ENCODE measurements around the gene MAP4K5. TPM values are rescaled to one million over a fixed set of nuclear protein-coding genes. Genes with fewer than 3 reads are reported as not detected.

MAP4K5 gene
- total RNA-seq, 1 donor = 101 TPM

- TF ChIP-seq CTCF (IDR thresholded peaks at IDR 0.05; ENCODE audit: insufficient read depth, low read length) = no peak
- DNase-seq (ENCODE audit: low read depth) = peak; percentile 41
- H3K4me3 ChIP-seq (ENCODE audit: low read depth, low read length) = no peak overlapping the region
Measured at GRCh38 chr14:50528000-50528399, 4.4 kb downstream of the MAP4K5 start.

DNA sequence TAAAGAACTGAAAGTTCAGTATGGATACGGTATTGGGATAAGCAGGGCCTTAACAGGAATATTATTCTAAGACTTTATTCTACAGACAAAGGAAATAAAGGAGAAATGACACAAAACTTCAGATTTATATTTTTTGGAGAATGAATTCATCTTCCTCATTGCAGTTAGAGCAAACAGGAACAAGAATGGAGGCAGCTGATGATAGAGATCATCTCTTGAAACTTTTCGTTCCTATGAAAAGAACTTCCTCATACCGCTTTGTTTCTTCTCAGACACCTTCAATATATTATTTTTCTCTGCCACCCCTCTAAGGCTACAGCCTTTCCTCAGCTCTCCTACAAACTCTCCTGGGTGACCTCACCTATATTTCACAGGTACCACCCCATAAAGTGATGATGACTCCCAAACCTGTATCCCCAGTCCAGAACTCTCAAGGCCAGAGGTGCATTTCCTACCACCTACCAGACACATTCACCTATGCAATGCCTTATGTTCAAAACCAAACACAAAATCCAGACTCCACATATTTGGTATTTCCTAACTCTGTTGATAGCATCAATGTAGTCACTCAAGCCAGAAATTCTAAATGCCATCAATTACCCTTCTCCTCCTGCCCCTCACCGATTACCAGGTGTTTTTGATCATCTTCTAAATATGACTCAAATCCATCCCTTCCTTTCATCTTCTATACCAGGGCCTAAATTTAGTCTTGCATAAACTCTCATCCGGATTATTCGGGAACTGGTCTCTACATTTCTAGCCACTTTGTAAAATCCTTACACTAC, 7.4 kb downstream of the MAP4K5 start:
- TF ChIP-seq CTCF (IDR thresholded peaks at IDR 0.05; ENCODE audit: insufficient read depth, low read length) = no peak
- H3K4me3 ChIP-seq (ENCODE audit: low read depth, low read length) = no peak overlapping the region
- DNase-seq (ENCODE audit: low read depth) = no peak

DNA sequence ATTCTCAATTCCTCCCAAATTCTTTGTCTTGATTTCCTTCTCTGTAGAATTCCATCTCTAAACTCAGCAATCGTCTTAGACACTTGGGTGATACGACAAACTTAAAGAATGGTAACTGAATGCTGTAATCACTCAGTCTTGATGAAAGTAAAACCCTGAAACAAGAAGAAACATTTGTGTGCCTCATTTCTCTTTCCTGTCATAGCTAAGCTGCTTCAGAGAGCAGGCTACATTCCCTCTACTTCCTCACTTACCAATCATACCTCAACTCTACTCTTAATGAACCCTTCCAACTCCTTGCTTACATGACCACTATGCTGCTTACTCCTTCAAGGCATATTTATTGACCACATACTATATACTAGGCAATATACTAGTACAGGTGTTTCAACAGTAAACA, 8.3 kb downstream of the MAP4K5 start:
- TF ChIP-seq CTCF (IDR thresholded peaks at IDR 0.05; ENCODE audit: insufficient read depth, low read length) = no peak
- H3K4me3 ChIP-seq (ENCODE audit: low read depth, low read length) = no peak overlapping the region
- no peak for DNase-seq (ENCODE audit: low read depth)

DNA sequence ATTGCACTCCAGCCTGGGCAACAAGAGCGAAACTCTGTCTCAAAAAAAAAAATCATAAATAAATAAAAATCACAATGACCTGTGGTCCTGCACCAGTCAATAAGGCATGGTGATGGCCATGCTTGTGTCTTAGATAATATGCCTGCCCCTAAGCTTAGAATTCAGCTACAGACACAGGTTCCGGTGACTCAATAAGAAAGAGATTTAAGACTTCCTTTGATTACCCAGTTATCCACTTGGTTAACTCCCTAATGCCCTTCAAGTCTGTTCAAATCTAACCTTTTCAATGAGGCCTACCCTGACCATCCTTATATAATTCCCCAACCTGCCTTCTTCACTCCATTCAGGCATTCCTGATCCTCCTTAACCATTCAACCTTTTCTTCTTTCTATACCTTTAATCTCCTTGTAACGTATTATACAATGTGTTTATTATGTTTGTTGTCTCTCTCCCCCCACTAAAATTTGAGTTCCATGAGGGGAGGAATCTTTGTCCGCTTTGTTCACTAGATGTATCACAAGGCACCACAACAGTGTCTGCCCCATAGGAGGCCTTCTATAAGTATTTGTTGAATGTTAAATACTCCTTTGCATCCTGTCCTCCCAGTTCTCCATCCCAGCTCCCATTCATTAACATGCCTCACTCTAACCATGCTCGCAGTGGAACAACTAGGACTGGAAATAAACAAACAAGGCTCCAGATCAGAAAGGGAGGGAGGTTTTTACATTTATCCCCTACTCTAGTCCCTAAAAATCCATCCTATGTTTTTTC, 8.9 kb downstream of the MAP4K5 start:
- DNase-seq (ENCODE audit: low read depth) = no peak
- no peak for TF ChIP-seq CTCF (IDR thresholded peaks at IDR 0.05; ENCODE audit: insufficient read depth, low read length)
- H3K4me3 ChIP-seq (ENCODE audit: low read depth, low read length) = no peak overlapping the region

- DNase-seq (ENCODE audit: low read depth) = peak; percentile 27
- H3K4me3 ChIP-seq (ENCODE audit: low read depth, low read length) = no peak overlapping the region
- no peak for TF ChIP-seq CTCF (IDR thresholded peaks at IDR 0.05; ENCODE audit: insufficient read depth, low read length)
Measured at GRCh38 chr14:50521912-50522341, 10.4 kb downstream of the MAP4K5 start.

- DNase-seq (ENCODE audit: low read depth) = peak; percentile 85
- H3K4me3 ChIP-seq (ENCODE audit: low read depth, low read length) = no peak overlapping the region
- no peak for TF ChIP-seq CTCF (IDR thresholded peaks at IDR 0.05; ENCODE audit: insufficient read depth, low read length)
Measured at GRCh38 chr14:50520947-50521815, 11.2 kb downstream of the MAP4K5 start.

All from fibroblast of the aortic adventitia (primary cell).